GM10248 (cell line): ENCODE results near the gene ALG5.

Experiments
- CTCF ChIA-PET: fragments of 300-600 bp; sonication (Branson Sonifier 250); formaldehyde crosslinking; extraction: SDS; loops from one replicate; lab custom pipeline; 2021; ENCODE audit warnings: antibody characterized with exemption; lab: Yijun Ruan, JAX
- POLR2A ChIA-PET: fragments of 350-650 bp; sonication (Branson Sonifier 250); formaldehyde crosslinking; extraction: SDS; loops from one replicate; lab custom pipeline; 2020; ENCODE audit warnings: antibody characterized with exemption; lab: Yijun Ruan, JAX
- DNase-seq: peaks from one replicate; pipeline ENCODE4 v3.0.0; 2012; ENCODE audit errors: extremely low spot score
- CTCF ChIP-seq: IDR thresholded peaks from 2 replicates; pipeline ENCODE4 v1.5.1; 2012; ENCODE audit warnings: mild to moderate bottlenecking, low read depth; ENCODE audit errors: extremely low read depth, missing control alignments, control extremely low read depth

The ALG5 gene

GRCh38 chr13:36915106-36915505, 84.0 kb downstream of the ALG5 start:
- POLR2A ChIA-PET, result no interaction called here
- TF ChIP-seq CTCF, result no peak
- no peak for DNase-seq
- CTCF ChIA-PET, result no interaction called here

- no peak for DNase-seq
- POLR2A ChIA-PET, result no interaction called here
- no peak for TF ChIP-seq CTCF
- CTCF ChIA-PET, result no interaction called here
Measured at GRCh38 chr13:36914648-36915047, 84.5 kb downstream of the ALG5 start.

- POLR2A ChIA-PET, result no interaction called here
- no peak for DNase-seq
- CTCF ChIA-PET, result no interaction called here
- TF ChIP-seq CTCF, result no peak
Measured at GRCh38 chr13:36913463-36913862, 85.7 kb downstream of the ALG5 start.

DNA sequence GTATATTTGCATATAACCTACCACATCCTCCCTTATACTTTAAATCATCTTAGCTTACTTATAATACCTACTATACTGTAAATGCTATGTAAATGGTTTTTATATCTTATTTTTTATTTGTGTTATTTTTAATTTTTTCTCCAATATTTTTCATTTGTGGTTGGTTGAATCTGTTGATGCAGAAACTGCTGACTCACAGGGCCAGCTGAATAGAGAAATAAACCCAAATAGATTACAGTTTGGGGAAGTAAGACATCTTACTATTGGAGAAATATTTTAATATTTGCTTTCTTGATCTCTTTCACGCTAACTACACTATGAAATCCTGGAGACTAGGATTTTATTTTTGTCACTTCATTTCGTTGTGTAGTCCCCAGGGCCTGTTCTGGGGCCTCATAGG, 86.2 kb downstream of the ALG5 start:
- TF ChIP-seq CTCF, result no peak
- no peak for DNase-seq
- ChIA-PET CTCF (no interaction called here), POLR2A (no interaction called here)

DNA sequence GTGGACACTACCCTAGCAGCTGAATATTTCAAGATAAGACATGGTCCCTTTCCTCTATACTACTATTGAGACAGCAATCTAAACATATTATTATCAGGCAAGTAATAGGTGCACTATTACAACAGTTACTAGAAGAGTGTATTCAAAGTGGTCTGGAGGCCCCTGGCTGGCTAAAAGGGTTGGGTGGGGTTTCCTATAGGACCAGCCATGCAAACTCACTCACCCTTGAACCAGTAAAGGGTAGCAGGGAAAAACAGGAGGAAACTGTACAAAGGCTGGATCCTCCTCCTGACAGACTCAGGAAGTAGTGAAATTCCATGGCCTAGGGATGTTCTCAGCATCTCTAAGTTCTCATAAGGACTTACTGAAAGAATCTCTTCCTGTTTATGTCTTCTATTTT, 86.8 kb downstream of the ALG5 start:
- DNase-seq, result no peak
- ChIA-PET POLR2A (no interaction called here), CTCF (no interaction called here)
- no peak for TF ChIP-seq CTCF

- CTCF ChIA-PET, result no interaction called here
- DNase-seq, result no peak
- POLR2A ChIA-PET, result no interaction called here
- no peak for TF ChIP-seq CTCF
Measured at GRCh38 chr13:36910545-36910944, 88.6 kb downstream of the ALG5 start.

DNA sequence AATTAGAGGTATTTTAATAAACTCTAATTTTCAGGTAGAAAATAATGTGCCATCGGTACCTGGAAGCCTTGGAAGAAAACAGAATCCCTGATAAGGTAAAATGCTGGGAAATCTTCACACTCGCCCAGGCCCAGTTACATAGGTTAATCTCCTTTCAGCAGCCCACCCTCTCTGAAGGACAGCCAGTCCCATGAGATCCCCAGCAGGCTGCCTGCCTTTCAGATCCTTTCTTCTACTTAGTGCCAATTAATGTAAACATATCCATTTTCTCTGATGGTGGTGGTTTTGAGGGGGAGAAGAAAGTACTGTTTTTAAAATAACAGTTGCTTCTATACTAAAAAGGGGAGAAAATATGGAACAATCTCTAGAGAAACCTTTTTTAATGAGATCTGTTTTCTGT, 91.3 kb downstream of the ALG5 start:
- POLR2A ChIA-PET, result no interaction called here
- DNase-seq, result no peak
- TF ChIP-seq CTCF, result no peak

More for the DNA sequence above, 91.3 kb downstream of the ALG5 start:
- CTCF ChIA-PET, result no interaction called here
